ENCODE results near the gene ZDHHC9. TPM values are rescaled to one million over a fixed set of nuclear protein-coding genes. Genes with fewer than 3 reads are reported as not detected.

Gene ZDHHC9
- total RNA-seq (2022; extraction: Qiagen RNA extraction), result 59.1 to 69.1 TPM (median 66.5 TPM) in 5 replicates

DNA sequence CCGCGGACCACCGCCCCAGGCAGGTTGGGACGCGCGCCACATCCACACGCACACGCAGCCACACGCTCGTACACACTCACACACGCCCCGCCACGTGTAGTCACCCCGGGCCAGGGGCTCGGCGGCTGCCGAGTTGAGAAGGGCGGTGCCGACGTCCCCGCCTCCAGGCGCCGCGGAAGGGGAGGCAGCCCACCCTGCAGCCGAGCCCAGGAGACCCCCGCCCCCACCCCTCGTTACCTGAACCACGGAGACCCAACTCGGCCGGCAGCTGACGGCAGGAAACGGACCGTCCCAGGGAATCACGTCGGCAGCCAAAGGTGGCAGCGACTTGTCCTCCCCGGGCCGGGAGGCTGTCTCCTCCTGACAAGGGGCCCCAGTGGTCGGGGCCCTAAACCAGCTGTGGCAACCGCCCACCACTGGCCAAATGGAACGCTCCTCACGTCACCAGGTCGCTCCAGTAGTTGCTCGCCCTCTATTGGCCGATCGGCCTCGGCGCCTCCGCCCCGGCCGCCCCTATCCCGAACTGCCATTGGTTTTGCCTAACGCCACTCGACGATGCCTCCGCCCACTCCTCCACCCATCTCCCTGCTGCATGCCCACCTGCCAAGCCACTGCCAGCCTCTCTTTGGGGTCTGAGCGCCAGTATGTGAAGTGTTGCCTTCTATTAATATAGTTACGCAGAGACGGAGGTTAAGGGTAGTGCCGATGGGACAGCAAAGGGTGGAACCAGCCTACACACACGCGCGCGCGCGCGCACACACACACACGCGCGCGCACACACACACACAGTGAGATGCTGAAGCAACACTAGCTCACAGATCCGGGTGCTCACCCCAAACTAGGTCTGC, at the start of gene ZDHHC9:
Gene ZDHHC9 (minus strand): TSS at position 428 of the 848 bp plus-strand sequence. CDS start 1,941 bp downstream, outside the sequence.

GRCh38 chrX:129779747-129780146, 63.9 kb downstream of the ZDHHC9 start, which contains the start of gene SASH3:
TSS of gene SASH3 (plus strand) at chrX:129779949. CDS start at chrX:129780098, 149 bp downstream.

Other genes with a start within 250 kb of the ZDHHC9 start
- 0.68 to 0.90 TPM (median 0.77 TPM) in 5 replicates for gene APLN, start 188.9 kb downstream of the ZDHHC9 start, total RNA-seq (2022; extraction: Qiagen RNA extraction)
- not detected in 5 replicates for gene XPNPEP2, start 104.9 kb downstream of the ZDHHC9 start, total RNA-seq (2022; extraction: Qiagen RNA extraction)
- gene SASH3, start 63.9 kb downstream of the ZDHHC9 start, total RNA-seq (2022; extraction: Qiagen RNA extraction), result not detected in 5 replicates
- 45.9 to 52.5 TPM (median 46.1 TPM) in 5 replicates for gene UTP14A, start 62.3 kb upstream of the ZDHHC9 start, total RNA-seq (2022; extraction: Qiagen RNA extraction)
- gene BCORL1, start 138.7 kb upstream of the ZDHHC9 start, total RNA-seq (2022; extraction: Qiagen RNA extraction), result 8.2 to 13.7 TPM (median 11.5 TPM) in 5 replicates

Data from A549 treated with dexamethasone at 1 μM for 4 hours (cell line).